Tibial nerve (tissue), 3 donors: ENCODE results near the gene FATE1.

ENCODE experiments used
- CTCF ChIP-seq, 5 experiments: fragments of 200-600 bp in 3 of 5; fragments of 450-650 bp in 2 of 5; sonication (generic) in 3 of 5; IDR thresholded peaks; one replicate each; pipeline ENCODE4 v1.5.1; 2016 to 2019; ENCODE audit warnings: antibody characterized with exemption in 5 of 5, mild to moderate bottlenecking in 3 of 5, moderate library complexity in 2 of 5
- POLR2A ChIP-seq, 2 donors: fragments of 450-650 bp; IDR thresholded peaks; one replicate each; pipeline ENCODE4 v1.6.1; 2017; ENCODE audit warnings: antibody characterized with exemption in 2 of 2, mild to moderate bottlenecking in 2 of 2, moderate library complexity in 2 of 2

- TF ChIP-seq CTCF (IDR thresholded peaks at IDR 0.05) (no peak), POLR2A (IDR thresholded peaks at IDR 0.05) (no peak)
Measured at GRCh38 chrX:151746502-151746901, 30.7 kb downstream of the FATE1 start.
